GM12891 (cell line): ENCODE results near the gene FAM118A.
"Not testable (repeated sequence)": the region's sequence is repeated elsewhere in the genome, so short reads cannot be mapped to it uniquely, and the experiment has no call there.

Experiments used
- PAX5 ChIP-seq: IDR thresholded peaks from 2 replicates; pipeline ENCODE4 v1.6.1; 2011; ENCODE audit warnings: low read length, moderate library complexity, mild to moderate bottlenecking; ENCODE audit not compliant: insufficient read depth, severe bottlenecking
- POLR2A ChIP-seq: IDR thresholded peaks from 2 replicates; pipeline ENCODE4 v1.6.1; 2011; ENCODE audit warnings: low read depth, low read length, control low read depth
- POLR2AphosphoS5 ChIP-seq: IDR thresholded peaks from 2 replicates; pipeline ENCODE4 v1.6.1; 2011; ENCODE audit warnings: low read depth, low read length, control low read depth
- SPI1 ChIP-seq: IDR thresholded peaks from 2 replicates; pipeline ENCODE4 v1.6.1; 2011; ENCODE audit warnings: low read depth, low read length, control low read depth
- TAF1 ChIP-seq: IDR thresholded peaks from 2 replicates; pipeline ENCODE4 v1.6.1; 2011; ENCODE audit warnings: low read depth, low read length, control low read depth

DNA sequence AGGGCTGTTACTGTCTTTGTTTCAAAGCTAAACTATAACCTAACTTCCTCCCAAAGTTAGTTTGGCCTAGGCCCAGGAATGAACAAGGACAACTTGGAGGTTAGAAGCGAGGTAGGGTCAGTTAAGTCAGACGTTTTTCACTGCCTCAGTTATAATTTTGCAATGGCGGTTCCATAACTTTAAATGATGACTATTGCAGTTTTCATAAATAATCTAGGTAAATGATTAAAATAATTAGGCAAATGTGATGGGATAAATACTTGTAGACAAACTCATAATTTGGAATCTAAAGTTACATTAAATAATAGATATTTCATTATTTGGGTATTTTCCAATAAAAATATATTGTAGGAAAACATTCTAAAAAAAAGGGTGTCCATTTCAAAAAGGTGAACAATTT is 63.9 kb downstream of the FAM118A start:
- not testable (repeated sequence) for TF ChIP-seq POLR2A, PAX5, TAF1, SPI1, POLR2AphosphoS5
